SK-N-MC (cell line): ENCODE measurements around the gene FRMPD2.

ENCODE experiments used
- EZH2 ChIP-seq: fragments of 200-600 bp; sonication (generic); IDR thresholded peaks from one replicate; pipeline ENCODE4 v1.6.1; 2017; ENCODE audit warnings: antibody characterized with exemption
- POLR2AphosphoS5 ChIP-seq: IDR thresholded peaks from 2 replicates; pipeline ENCODE4 v1.6.1; 2012; ENCODE audit warnings: mild to moderate bottlenecking, low read depth, low read length, borderline replicate concordance

DNA sequence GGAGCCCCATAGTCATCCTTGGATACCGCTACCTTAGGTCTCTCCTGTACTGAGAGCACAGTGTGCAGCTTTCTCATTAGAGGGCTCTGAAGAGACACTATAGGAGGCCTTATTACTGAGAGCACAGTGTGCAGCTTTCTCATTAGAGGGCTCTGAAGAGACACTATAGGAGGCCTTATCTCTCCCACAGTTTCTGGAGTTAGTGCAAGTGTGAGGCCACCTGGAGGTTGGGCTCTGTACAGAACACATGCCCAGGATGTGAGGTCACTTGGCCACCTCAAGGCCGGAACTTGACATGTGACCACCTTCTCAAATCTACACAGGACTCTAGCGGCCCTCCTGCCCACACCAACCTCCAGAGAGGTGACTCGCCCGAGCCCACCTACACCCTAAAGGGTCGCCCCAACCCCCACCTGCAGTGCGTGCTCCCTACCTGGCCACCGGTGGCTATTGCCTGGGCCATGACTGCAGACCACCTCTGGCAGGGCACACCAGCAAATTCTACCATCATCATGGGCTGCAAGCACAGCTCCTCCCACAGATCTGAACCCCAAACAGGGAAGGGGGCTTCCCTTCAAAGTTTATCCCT is 24.6 kb downstream of the FRMPD2 start:
- TF ChIP-seq POLR2AphosphoS5 (no peak), EZH2 (no peak)
